Raji (cell line): Measurements from ENCODE around the gene JMJD1C.

Experiments
- POLR2A ChIP-seq: IDR thresholded peaks from 2 replicates; pipeline ENCODE4 v1.6.1; 2011; ENCODE audit warnings: low read depth, low read length, control low read depth; ENCODE audit not compliant: insufficient read depth

The JMJD1C gene

DNA sequence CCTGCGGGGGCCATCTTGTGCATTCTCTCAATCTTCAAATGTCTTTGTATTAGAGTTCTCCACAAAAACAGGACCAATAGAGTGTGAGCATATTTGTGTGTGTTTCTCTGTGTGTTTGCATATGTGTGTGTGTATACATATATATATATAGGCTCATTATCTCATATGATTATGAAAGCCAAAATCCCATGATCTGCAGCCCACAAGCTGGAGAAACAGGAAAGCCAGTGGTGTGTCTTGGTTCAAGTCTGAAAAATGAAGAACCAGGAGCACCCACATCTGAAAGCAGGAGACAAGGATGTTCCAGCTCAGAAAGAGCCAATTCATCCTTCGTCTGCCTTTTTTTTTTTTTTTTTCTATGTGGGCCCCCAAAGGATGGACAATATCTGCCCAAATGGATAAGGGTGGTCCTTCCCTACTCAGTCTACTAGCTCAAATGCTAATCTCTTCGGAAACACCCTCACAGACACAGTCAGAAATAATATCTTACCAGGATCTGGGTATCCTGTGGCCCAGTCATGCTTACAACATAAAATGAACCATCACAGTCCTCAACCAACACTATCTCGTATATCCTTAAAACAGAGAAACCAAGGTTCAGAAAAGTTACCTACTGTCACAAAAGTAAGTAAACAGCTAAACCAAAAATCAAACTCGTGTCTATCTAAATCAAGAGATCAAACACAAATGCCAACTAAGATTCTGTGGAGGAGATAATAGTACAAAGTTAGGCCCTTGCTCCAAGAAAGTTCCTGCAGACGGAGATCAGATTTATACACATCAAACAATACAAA, 141.9 kb downstream of the JMJD1C start:
- TF ChIP-seq POLR2A, result no peak

DNA sequence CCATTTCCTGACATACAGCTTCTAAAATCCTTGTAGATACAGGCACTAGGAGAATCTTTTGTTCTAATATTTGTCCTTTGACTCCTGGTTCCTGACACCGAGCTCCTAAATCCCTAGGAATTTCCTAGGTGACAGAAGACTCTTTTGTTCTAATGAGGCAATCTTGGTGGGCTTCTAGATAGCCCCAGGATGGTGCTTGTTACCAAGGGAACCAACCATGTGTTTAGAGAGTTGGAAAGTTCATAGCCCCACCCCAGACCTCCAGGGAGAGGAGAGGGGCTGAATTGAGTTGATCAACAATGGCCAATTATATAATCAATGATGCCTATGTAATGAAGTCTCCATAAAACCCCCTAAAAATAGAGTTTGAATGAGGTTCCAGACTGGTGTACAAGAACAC, 145.1 kb downstream of the JMJD1C start:
- no peak for TF ChIP-seq POLR2A

DNA sequence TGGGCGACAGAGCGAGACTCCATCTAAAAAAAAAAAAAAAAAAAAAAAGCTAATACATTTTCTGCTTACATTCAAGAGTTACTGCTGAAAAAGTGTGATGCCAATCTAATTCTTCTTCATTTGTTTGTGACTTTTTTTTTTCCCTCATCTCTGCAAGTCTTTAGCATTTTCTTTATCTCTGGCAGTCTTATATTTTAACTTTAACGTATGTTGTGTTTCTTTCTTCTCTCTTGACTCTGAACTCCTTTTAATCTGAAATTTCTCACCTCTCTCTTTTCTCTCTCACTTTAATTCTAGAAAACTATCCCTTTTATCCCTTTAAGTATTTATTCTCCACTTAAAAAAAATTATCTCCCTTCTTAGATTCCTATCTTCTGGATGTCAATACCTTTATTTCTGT, 146.5 kb downstream of the JMJD1C start:
- no peak for TF ChIP-seq POLR2A

DNA sequence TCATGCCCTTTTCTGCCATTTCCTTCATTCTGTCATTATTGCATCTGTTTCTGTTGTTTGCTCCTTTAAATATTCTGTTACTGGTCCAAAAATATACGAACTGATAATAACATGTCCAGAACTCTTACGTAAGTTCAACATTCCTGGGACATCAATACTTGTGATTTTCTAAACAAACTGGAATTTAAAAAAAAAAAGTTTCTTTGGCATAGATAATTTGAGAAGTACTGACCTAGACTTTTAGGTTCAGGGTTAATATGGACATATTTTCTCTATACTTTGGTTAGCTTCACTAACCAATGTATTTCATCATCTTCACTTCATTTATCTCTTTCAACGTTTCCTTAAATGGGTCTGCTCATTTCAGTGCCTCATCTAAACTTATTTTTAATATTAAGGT, 147.3 kb downstream of the JMJD1C start:
- no peak for TF ChIP-seq POLR2A

DNA sequence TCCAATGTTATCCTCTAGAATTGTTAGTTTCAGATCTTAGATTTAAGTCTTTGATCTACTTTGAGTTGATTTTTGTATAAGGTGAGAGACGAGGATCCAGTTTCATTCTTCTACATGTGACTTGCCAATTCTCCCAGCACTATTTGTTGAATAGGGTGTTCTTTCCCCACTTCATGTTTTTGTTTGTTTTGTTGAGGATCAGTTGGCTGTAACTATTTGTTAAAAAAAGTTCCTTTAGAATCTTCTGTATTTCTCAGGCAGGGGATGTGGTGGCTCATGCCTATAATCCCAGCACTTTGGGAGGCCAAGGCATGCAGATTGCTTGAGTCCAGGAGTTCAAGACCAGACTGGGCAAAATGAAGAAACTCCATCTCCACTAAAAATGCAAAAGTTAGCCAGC, 151.8 kb downstream of the JMJD1C start:
- TF ChIP-seq POLR2A, result no peak

DNA sequence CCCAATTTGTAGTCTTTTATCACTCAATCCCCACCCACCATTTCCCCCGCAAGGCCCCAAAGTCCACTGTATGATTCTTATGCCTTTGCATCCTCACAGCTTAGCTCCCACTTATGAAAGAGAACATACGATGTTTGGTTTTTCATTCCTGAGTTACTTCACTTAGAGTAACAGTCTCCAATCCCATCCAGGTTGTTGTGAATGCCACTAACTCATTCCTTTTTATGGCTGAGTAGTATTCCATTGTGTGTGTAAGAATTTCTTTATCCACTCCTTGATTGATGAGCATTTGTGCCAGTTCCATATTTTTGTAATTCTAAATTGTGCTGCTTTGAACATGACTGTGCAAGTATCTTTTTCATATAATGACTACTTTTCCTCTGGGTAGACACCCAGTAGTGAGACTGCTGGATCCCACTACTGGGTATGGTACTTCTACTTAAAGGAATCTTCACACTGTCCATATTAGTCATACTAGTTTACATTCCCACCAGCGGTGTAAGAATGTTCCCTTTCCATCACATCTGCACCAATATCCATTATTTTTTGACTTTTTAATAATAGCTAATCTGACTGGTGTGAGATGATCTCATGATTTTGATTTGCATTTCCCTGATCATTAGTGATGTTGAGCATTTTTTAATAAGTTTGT, 152.6 kb downstream of the JMJD1C start:
- no peak for TF ChIP-seq POLR2A

DNA sequence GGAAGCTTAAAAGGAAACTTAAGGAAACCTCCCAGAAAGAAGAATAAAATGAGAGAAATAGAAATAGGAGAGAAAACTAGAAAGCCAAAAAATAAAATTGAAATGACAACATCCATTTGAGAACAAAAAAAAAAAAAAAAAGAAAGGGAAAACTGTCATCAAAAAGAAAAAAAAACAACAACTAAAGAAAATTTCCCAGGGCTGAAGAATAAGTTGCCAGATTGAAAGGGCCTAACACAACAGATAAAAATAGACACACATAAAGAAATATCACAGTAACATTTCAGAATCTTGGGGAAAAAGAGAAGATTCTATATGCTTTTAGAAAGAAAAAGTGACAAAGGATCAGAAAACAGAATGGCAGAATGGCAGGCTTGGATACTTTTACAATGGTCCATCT, 157.1 kb downstream of the JMJD1C start:
- no peak for TF ChIP-seq POLR2A

DNA sequence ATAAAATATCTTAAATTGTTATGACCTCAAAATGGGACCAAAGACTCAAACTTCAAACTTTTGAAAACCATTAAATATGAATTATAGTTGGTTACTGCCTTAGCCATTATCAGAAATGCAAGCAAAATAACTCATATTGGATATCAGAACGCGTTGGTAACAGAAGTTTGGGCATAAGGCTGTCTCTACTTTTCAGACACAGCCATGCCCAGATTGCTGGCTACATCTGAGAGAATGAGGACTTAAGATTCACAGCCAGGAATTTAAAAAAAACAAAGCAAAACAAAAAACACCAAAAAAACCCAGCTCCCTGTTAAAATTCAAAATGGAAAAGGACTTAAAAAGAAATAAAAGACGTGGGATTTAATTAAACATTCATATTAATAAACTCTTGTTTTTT, 161.6 kb downstream of the JMJD1C start:
- TF ChIP-seq POLR2A, result no peak

DNA sequence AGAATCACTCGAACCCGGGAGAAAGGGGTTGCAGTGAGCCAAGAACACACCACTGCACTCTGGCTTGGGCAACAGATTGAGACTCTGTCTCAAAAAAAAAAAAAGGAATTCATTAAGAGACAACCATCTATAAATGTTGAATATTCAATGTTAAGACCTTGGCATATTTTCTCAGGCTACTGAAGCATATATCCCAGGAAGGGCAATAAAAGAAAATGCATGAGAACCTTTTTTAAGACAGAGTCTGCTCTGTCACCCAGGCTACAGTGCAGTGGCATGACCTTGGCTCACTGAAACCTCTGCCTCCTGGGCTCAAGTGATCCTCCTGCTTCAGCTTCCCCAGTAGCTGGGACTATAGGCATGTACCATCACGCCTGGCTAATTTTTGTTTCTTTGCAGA, 165.0 kb downstream of the JMJD1C start:
- no peak for TF ChIP-seq POLR2A

DNA sequence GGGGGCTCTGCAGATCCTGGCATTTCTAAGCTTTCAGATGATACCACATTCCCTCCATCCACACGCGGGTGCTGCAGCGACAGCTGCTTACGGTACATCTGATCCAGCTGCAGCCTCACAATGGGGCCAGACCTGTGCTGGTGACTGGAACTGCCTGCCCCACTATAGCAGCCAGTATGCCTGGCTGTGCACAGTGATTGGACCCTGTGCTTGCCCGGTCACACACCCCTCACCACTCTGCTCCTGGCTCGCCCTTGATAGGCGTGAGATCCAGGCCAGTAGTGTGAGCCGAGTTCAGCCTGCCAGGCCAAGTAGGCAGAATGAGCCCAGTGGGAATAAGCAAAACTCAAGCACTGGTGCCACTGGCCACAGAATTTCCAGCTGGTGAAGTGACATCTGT, 167.8 kb downstream of the JMJD1C start:
- no peak for TF ChIP-seq POLR2A

DNA sequence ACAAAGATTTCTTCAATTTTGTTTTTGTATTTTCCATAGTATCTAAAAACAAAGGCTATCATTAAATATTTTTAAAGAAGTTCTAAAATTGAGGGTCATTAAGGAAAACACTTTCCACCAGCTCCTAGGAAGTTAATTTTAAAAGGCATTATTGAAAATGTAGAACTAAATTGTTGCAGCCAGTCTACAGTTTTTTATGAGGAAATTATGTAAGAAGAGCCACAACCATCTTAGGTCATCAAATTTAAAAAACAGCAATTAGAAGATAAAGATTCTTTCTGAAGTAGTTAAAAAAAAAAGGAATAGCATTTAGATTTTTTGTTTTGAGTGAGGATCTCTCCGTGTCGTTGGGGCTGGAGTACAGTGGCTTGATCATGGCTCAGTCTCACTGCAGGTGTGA, 171.0 kb downstream of the JMJD1C start:
- no peak for TF ChIP-seq POLR2A

DNA sequence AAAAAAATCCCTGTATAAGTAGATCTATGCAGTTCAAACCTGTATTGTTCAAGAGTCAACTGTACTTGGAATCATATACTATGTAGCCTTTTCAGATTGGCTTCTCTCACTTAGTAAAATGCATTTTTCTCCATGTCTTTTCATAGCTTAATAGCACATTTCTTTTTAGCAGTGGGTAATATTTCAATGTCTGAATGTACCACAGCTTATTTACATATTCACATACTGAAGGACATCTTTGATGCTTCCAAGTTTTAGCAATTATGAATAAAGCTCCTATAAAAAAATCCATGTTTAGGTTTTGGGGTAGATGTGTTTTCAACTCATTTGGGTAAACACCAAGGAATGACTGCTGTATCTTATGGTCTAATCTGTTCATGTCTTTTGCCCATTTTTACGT, 177.6 kb downstream of the JMJD1C start:
- no peak for TF ChIP-seq POLR2A

DNA sequence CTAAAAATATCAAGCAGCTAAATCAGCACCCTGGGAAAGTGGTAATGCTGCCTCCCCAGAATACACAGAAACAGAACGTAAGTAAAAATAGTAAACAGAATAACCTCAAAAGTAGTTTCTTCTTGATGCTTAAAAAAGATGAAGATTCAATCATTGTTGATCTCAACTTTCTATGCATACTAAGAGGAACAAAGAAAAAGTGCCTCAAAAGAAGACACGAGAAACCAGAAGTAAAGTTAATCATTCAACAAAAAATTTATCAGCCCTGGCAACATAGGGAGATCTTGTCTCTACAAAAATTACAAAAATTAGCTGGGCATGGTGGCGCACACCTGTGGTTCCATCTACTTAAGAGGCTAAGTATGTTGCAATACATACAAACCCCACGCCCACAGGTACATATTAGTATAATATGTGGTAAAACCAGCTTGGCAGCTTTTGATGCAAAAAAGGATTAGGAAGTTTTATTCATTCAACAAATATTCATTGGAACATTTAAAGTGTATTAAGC, 179.0 kb downstream of the JMJD1C start:
- no peak for TF ChIP-seq POLR2A

DNA sequence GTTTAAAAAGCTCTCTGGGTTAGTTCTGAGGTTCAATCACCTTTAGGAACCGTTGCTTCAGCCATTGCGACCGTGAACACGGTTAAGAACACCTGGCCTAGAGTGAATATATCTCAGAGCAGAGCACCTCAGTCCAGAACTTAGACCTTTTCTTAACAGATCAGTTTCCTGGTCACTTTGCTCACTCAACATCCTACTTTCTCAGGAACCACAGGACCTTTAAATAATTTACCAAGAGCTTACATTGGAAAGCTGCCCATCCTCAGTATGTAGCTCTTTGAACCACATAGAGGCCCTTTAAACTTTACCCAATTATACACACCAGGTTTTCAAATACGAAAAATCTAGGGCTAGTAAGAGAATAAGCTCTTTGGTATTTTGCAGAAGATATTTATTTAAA, 179.4 kb downstream of the JMJD1C start:
- no peak for TF ChIP-seq POLR2A

DNA sequence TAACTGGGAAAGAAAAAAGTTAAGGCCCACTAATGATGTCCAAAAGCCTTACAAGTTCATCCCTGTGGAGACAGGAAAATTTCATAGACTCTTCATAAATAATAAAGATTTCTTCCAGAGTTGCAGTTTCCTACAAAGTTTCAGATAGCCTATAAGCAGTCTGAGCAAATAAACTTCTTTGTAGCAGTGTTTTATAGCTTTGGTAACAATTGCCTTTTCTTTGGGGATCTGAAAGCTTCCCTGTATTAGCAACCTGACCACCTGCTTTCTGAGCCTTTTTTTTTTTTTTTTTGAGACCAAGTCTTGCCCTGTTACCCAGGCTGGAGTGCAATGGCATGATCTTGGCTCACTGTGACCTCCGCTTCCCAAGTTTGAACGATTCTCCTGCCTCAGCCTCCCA, 182.7 kb downstream of the JMJD1C start:
- no peak for TF ChIP-seq POLR2A

DNA sequence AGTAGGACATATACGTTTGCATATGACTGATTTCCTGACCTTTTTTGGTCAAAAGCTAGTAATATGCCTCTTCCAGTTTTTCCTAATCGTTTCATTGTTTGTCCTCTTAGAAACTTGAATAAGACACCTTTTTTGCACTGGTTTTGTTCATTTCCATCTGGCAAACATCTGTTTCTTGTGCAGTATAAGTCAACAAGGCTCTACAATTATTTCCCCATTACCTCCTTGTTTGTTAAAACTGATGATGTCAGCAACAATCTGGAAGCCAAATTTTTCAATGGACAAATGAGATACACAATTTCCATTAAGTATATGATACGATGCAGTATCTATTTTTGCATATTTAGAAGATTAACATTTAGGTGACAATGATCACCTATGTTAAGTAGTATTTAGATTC, 183.8 kb downstream of the JMJD1C start:
- TF ChIP-seq POLR2A, result no peak
